Measurements from ENCODE around the gene HOXA13. TPM values are rescaled to one million over a fixed set of nuclear protein-coding genes. Genes with fewer than 3 reads are reported as not detected.

Gene HOXA13
- total RNA-seq, 2 experiments from 2014 or later: 0.32 to 0.54 TPM

GRCh38 chr7:27188386-27189294 is 11.3 kb downstream of the HOXA13 start:
- ChIA-PET CTCF (ENCODE audit: unreplicated experiment) (no interaction called here), POLR2A (no interaction called here)
- intact Hi-C loops (cut with micrococcal nuclease; ENCODE audit: unreplicated experiment): no loop called here
- no peak overlapping the region for H3K27ac ChIP-seq (ENCODE audit: low read depth, low read length, poor library complexity, severe bottlenecking)
- TF ChIP-seq EZH2phosphoT487 (IDR thresholded peaks at IDR 0.05; ENCODE audit: borderline replicate concordance, low read depth, low read length): no peak
- TF ChIP-seq CTCF (conservative IDR thresholded peaks at IDR 0.05; ENCODE audit: low read length): no peak
- H3K4me2 ChIP-seq (ENCODE audit: low read length): no peak overlapping the region
- H3K79me2 ChIP-seq (ENCODE audit: insufficient read depth, low read depth, low read length): no peaks in the 10 kb centered on the region
- no peaks in the 10 kb centered on the region for H3K9me3 ChIP-seq (ENCODE audit: low read length)
- DNase-seq (ENCODE audit: low spot score): no peak
- no peaks in the 10 kb centered on the region for H3K4me1 ChIP-seq (ENCODE audit: insufficient read depth, low read length, poor library complexity, severe bottlenecking)
- no peaks in the 10 kb centered on the region for H4K20me1 ChIP-seq (ENCODE audit: insufficient read depth, low read length)
- H3K9me2 ChIP-seq (ENCODE audit: insufficient read depth, low read length): no peaks in the 10 kb centered on the region
- no peaks in the 10 kb centered on the region for H3K36me3 ChIP-seq (ENCODE audit: insufficient read depth, low read length)
- no peak overlapping the region for H2AFZ ChIP-seq (ENCODE audit: low read length)
- H3K4me3 ChIP-seq (ENCODE audit: low read depth, low read length, poor library complexity, severe bottlenecking): no peak overlapping the region
- BruUV-seq (replicated peaks): no TSS peak

GRCh38 chr7:27187475-27188385 is 12.2 kb downstream of the HOXA13 start:
- intact Hi-C loops (cut with micrococcal nuclease; ENCODE audit: unreplicated experiment): no loop called here
- BruUV-seq (replicated peaks): no TSS peak

GRCh38 chr7:27186668-27187474 is 13.0 kb downstream of the HOXA13 start:
- CTCF ChIA-PET (ENCODE audit: unreplicated experiment): no interaction called here
- Histone ChIP-seq H3K79me2 (ENCODE audit: insufficient read depth, low read depth, low read length) (no peaks in the 10 kb centered on the region), H3K36me3 (ENCODE audit: insufficient read depth, low read length) (no peaks in the 10 kb centered on the region), H3K9me3 (ENCODE audit: low read length) (no peaks in the 10 kb centered on the region), H3K9me2 (ENCODE audit: insufficient read depth, low read length) (no peaks in the 10 kb centered on the region), H4K20me1 (ENCODE audit: insufficient read depth, low read length) (no peaks in the 10 kb centered on the region), H3K4me1 (ENCODE audit: insufficient read depth, low read length, poor library complexity, severe bottlenecking) (no peaks in the 10 kb centered on the region), H3K4me3 (ENCODE audit: low read depth, low read length, poor library complexity, severe bottlenecking) (no peak overlapping the region), H3K4me2 (ENCODE audit: low read length) (no peak overlapping the region), H3K27ac (ENCODE audit: low read depth, low read length, poor library complexity, severe bottlenecking) (no peak overlapping the region), H2AFZ (ENCODE audit: low read length) (no peak overlapping the region)
- TF ChIP-seq CTCF (conservative IDR thresholded peaks at IDR 0.05; ENCODE audit: low read length) (no peak), EZH2phosphoT487 (IDR thresholded peaks at IDR 0.05; ENCODE audit: borderline replicate concordance, low read depth, low read length) (no peak)
- no TSS peak for BruUV-seq (replicated peaks)
- intact Hi-C loops (cut with micrococcal nuclease; ENCODE audit: unreplicated experiment): no loop called here
- POLR2A ChIA-PET: interaction anchor here (0.6 kb wide), 1 partner anchor 337 kb away, joined by 4 read pairs; no protein-coding TSS in a partner anchor
- DNase-seq (ENCODE audit: low spot score): no peak

More at GRCh38 chr7:27187475-27188385, 12.2 kb downstream of the HOXA13 start:
- H3K4me3 ChIP-seq (ENCODE audit: low read depth, low read length, poor library complexity, severe bottlenecking): no peak overlapping the region
- no peaks in the 10 kb centered on the region for H4K20me1 ChIP-seq (ENCODE audit: insufficient read depth, low read length)
- H3K79me2 ChIP-seq (ENCODE audit: insufficient read depth, low read depth, low read length): no peaks in the 10 kb centered on the region
- H3K4me2 ChIP-seq (ENCODE audit: low read length): no peak overlapping the region
- POLR2A ChIA-PET: interaction anchor here (0.6 kb wide), 1 partner anchor 338 kb away, joined by 4 read pairs; no protein-coding TSS in a partner anchor
- CTCF ChIA-PET (ENCODE audit: unreplicated experiment): no interaction called here
- no peak for DNase-seq (ENCODE audit: low spot score)
- H3K4me1 ChIP-seq (ENCODE audit: insufficient read depth, low read length, poor library complexity, severe bottlenecking): no peaks in the 10 kb centered on the region
- H3K9me3 ChIP-seq (ENCODE audit: low read length): no peaks in the 10 kb centered on the region
- no peaks in the 10 kb centered on the region for H3K36me3 ChIP-seq (ENCODE audit: insufficient read depth, low read length)
- H3K27ac ChIP-seq (ENCODE audit: low read depth, low read length, poor library complexity, severe bottlenecking): no peak overlapping the region
- no peak for TF ChIP-seq EZH2phosphoT487 (IDR thresholded peaks at IDR 0.05; ENCODE audit: borderline replicate concordance, low read depth, low read length)
- no peak overlapping the region for H2AFZ ChIP-seq (ENCODE audit: low read length)
- no peaks in the 10 kb centered on the region for H3K9me2 ChIP-seq (ENCODE audit: insufficient read depth, low read length)

Data from OCI-LY7 (cell line).